ENCODE data around the gene SLC4A8.

DNA sequence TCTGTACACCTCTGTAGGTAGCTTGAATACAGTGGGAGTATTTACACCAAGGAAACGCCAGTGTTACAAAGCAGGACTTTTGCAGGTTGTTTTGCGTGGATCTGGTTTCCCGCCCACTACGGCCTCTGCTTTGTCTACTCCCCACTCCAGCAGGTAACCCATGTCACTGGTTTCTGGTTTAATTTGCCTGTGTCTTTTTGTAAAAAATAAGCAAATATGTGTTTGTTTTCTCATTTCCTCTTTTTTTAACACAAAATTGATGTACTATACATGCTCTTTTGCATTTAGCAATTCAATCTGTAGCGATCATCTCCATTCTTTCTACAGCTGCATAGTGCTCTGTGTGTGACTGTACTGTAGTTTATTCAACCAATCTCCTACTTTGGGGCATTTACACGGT lies 123.0 kb downstream of the SLC4A8 start:
- TF ChIP-seq MAZ (IDR thresholded peaks at IDR 0.05; ENCODE audit: borderline replicate concordance, low read depth, low read length) (no peak), POLR2A (IDR thresholded peaks at IDR 0.05; ENCODE audit: low read length) (no peak), RAD21 (conservative IDR thresholded peaks at IDR 0.05 in 1 of 2, IDR thresholded peaks at IDR 0.05 in 1 of 2) (no peak), MAFK (IDR thresholded peaks at IDR 0.05; ENCODE audit: partially characterized antibody) (no peak), JUNB (IDR thresholded peaks at IDR 0.05) (no peak), EP300 (IDR thresholded peaks at IDR 0.05) (no peak), HOXA7 (CRISPR knock-in tag; IDR thresholded peaks at IDR 0.05) (no peak), NR3C1 (IDR thresholded peaks at IDR 0.05) (no peak), KDM1A (IDR thresholded peaks at IDR 0.05; ENCODE audit: low read depth) (no peak), RCOR1 (IDR thresholded peaks at IDR 0.05; ENCODE audit: low read depth, low read length) (no peak), EHMT2 (IDR thresholded peaks at IDR 0.05; ENCODE audit: low read depth) (no peak)
- TF ChIP-seq, protein P1, sequence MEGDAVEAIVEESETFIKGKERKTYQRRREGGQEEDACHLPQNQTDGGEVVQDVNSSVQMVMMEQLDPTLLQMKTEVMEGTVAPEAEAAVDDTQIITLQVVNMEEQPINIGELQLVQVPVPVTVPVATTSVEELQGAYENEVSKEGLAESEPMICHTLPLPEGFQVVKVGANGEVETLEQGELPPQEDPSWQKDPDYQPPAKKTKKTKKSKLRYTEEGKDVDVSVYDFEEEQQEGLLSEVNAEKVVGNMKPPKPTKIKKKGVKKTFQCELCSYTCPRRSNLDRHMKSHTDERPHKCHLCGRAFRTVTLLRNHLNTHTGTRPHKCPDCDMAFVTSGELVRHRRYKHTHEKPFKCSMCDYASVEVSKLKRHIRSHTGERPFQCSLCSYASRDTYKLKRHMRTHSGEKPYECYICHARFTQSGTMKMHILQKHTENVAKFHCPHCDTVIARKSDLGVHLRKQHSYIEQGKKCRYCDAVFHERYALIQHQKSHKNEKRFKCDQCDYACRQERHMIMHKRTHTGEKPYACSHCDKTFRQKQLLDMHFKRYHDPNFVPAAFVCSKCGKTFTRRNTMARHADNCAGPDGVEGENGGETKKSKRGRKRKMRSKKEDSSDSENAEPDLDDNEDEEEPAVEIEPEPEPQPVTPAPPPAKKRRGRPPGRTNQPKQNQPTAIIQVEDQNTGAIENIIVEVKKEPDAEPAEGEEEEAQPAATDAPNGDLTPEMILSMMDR (IDR thresholded peaks at IDR 0.05) = no peak
- TF ChIP-seq, protein P2, sequence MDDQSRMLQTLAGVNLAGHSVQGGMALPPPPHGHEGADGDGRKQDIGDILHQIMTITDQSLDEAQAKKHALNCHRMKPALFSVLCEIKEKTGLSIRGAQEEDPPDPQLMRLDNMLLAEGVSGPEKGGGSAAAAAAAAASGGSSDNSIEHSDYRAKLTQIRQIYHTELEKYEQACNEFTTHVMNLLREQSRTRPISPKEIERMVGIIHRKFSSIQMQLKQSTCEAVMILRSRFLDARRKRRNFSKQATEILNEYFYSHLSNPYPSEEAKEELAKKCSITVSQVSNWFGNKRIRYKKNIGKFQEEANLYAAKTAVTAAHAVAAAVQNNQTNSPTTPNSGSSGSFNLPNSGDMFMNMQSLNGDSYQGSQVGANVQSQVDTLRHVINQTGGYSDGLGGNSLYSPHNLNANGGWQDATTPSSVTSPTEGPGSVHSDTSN (IDR thresholded peaks at IDR 0.05) = no peak
- TF ChIP-seq, protein P3, sequence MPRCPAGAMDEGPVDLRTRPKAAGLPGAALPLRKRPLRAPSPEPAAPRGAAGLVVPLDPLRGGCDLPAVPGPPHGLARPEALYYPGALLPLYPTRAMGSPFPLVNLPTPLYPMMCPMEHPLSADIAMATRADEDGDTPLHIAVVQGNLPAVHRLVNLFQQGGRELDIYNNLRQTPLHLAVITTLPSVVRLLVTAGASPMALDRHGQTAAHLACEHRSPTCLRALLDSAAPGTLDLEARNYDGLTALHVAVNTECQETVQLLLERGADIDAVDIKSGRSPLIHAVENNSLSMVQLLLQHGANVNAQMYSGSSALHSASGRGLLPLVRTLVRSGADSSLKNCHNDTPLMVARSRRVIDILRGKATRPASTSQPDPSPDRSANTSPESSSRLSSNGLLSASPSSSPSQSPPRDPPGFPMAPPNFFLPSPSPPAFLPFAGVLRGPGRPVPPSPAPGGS (IDR thresholded peaks at IDR 0.05) = no peak
